Liver (tissue), 9 donors: ENCODE measurements around the gene USP37. TPM values are rescaled to one million over a fixed set of nuclear protein-coding genes. Genes with fewer than 3 reads are reported as not detected.

Source experiments
- DNase-seq: peaks from one replicate; pipeline ENCODE4 v3.0.0-alpha.2; 2017; ENCODE audit warnings: low spot score
- H3K27ac ChIP-seq, 2 donors: one replicate each; pipeline ENCODE4 v1.7.0; 2013; ENCODE audit warnings: inconsistent platforms in 2 of 2, low read length in 2 of 2, control low read depth in 1 of 2, low read depth in 1 of 2, mild to moderate bottlenecking in 1 of 2
- H3K27me3 ChIP-seq, 4 donors: one replicate each; pipeline versions ENCODE4 v1.6.1 to v1.7.0; 2013; ENCODE audit warnings: low read length in 3 of 4, inconsistent platforms in 1 of 4, mild to moderate bottlenecking in 1 of 4, moderate library complexity in 1 of 4; ENCODE audit not compliant: control insufficient read depth in 4 of 4, insufficient read depth in 4 of 4
- H3K36me3 ChIP-seq, 4 donors: one replicate each; pipeline versions ENCODE4 v1.6.1 to v1.7.0; 2013; ENCODE audit warnings: low read length in 3 of 4, mild to moderate bottlenecking in 3 of 4, low read depth in 1 of 4, moderate library complexity in 1 of 4; ENCODE audit not compliant: control insufficient read depth in 4 of 4, insufficient read depth in 3 of 4
- H3K4me1 ChIP-seq, 4 donors: one replicate each; pipeline versions ENCODE4 v1.6.1 to v1.7.0; 2013; ENCODE audit warnings: low read length in 3 of 4, mild to moderate bottlenecking in 3 of 4, moderate library complexity in 1 of 4; ENCODE audit not compliant: control insufficient read depth in 4 of 4, insufficient read depth in 4 of 4
- H3K4me3 ChIP-seq, 3 donors: one replicate each; pipeline versions ENCODE4 v1.6.1 to v1.7.0; 2013; ENCODE audit warnings: low read length in 3 of 3, control low read depth in 1 of 3, low read depth in 1 of 3, mild to moderate bottlenecking in 1 of 3
- H3K9ac ChIP-seq, 2 donors: one replicate each; pipeline ENCODE4 v1.7.0; 2013; ENCODE audit warnings: low read length in 2 of 2, mild to moderate bottlenecking in 2 of 2, moderate library complexity in 2 of 2, control low read depth in 1 of 2, low read depth in 1 of 2
- H3K9me3 ChIP-seq, 4 donors: one replicate each; pipeline versions ENCODE4 v1.6.1 to v1.7.0; 2013; ENCODE audit warnings: low read length in 3 of 4; ENCODE audit not compliant: control insufficient read depth in 4 of 4
- EGR1 ChIP-seq, 2 donors: IDR thresholded peaks; 2 replicates each; pipeline ENCODE4 v1.6.1; 2016 to 2018; ENCODE audit warnings: antibody characterized with exemption in 2 of 2, low read depth in 2 of 2
- FOXA1 ChIP-seq: IDR thresholded peaks from 2 replicates; pipeline ENCODE4 v1.6.1; 2016; ENCODE audit warnings: antibody characterized with exemption
- FOXA2 ChIP-seq: IDR thresholded peaks from 2 replicates; pipeline ENCODE4 v1.6.1; 2016; ENCODE audit warnings: antibody characterized with exemption
- HNF4G ChIP-seq: IDR thresholded peaks from 2 replicates; pipeline ENCODE4 v1.6.1; 2016; ENCODE audit warnings: antibody characterized with exemption
- JUND ChIP-seq, 2 donors: IDR thresholded peaks; 2 replicates each; pipeline ENCODE4 v1.6.1; 2016; ENCODE audit warnings: antibody characterized with exemption in 2 of 2
- NR2F2 ChIP-seq: IDR thresholded peaks from 2 replicates; pipeline ENCODE4 v1.6.1; 2016; ENCODE audit warnings: antibody characterized with exemption
- RAD21 ChIP-seq, 2 donors: IDR thresholded peaks; 2 replicates each; pipeline ENCODE4 v1.6.1; 2016; ENCODE audit warnings: antibody characterized with exemption in 2 of 2, mild to moderate bottlenecking in 2 of 2
- RXRA ChIP-seq, 2 donors: IDR thresholded peaks; 2 replicates each; pipeline ENCODE4 v1.6.1; 2017 to 2018; ENCODE audit warnings: antibody characterized with exemption in 2 of 2, mild to moderate bottlenecking in 1 of 2
- SP1 ChIP-seq: IDR thresholded peaks from 2 replicates; pipeline ENCODE4 v1.6.1; 2018; ENCODE audit warnings: antibody characterized with exemption, mild to moderate bottlenecking
- TAF1 ChIP-seq: conservative IDR thresholded peaks from 2 replicates; pipeline ENCODE4 v1.6.1; 2016; ENCODE audit warnings: antibody characterized with exemption, mild to moderate bottlenecking
- YY1 ChIP-seq: IDR thresholded peaks from 2 replicates; pipeline ENCODE4 v1.6.1; 2016; ENCODE audit warnings: antibody characterized with exemption, mild to moderate bottlenecking
- WGBS: extraction: QIAGEN DNeasy Blood & Tissue Kit; methylation state at CpG from one replicate; pipeline ENCODE4 v1.1.7; 2013; 5-methylcytosine and 5-hydroxymethylcytosine counted together
- polyA plus RNA-seq, 2 donors: library from polyadenylated mRNA; stranded (reverse) in 1 of 2; unstranded in 1 of 2; fragments of 200-250 nt in 1 of 2; fragments of >200 nt in 1 of 2; fragmentation: Nextera tagmentation in 1 of 2; extraction: Ambion mirVana in 1 of 2; gene quantifications; one replicate each; pipeline versions ENCODE4 v1.2.1 to v1.2.3, GENCODE V29; 2013 to 2015
- total RNA-seq, 2 donors: library from RNA; depleted of rRNA; stranded (reverse); fragments of >200 nt; gene quantifications; one replicate each; pipeline ENCODE4 v1.2.3, GENCODE V29; 2014
- TF ChIP-seq, protein P1 (sequence below): IDR thresholded peaks from 2 replicates; pipeline ENCODE4 v1.6.1; 2016; ENCODE audit warnings: antibody characterized with exemption, mild to moderate bottlenecking
- TF ChIP-seq, protein P2 (sequence below): IDR thresholded peaks from 2 replicates; pipeline ENCODE4 v1.6.1; 2016; ENCODE audit warnings: antibody characterized with exemption
- TF ChIP-seq, protein P3 (sequence below): fragments of 150-350 bp; IDR thresholded peaks from 2 replicates; pipeline ENCODE4 v1.5.1; 2017; ENCODE audit warnings: improper control_type of control experiment, low read depth, low read length; ENCODE audit not compliant: missing input control
- donor health status: healthy.
- donor health status: healthy.
- donor health status: healthy.
- donor health status: healthy.
- donor health status: healthy.

The USP37 gene
- total and polyA plus RNA-seq, 4 donors, result 1.4 to 10.9 (median 4.7) TPM

DNA sequence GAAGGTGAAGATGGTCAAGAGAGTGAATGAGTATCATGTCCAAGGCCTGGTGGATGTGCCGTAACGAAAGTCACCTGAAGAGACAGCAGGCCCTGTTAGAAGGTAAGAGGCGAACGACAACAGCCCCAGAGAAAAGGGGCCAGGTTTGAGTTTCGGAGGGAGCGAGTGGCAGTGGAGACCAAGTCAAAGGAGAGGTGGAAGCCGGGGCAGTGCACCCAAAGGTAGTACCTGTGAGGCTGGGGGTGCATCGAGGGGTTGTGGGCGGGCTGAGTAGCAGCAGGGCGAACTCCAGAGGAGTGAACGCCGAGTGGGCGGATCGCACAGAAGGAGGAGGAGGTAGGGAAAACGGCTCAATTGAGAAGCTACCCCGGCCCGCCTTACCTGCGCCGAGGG is 358 bp downstream of the USP37 start (continued):
- TF ChIP-seq, protein P1, sequence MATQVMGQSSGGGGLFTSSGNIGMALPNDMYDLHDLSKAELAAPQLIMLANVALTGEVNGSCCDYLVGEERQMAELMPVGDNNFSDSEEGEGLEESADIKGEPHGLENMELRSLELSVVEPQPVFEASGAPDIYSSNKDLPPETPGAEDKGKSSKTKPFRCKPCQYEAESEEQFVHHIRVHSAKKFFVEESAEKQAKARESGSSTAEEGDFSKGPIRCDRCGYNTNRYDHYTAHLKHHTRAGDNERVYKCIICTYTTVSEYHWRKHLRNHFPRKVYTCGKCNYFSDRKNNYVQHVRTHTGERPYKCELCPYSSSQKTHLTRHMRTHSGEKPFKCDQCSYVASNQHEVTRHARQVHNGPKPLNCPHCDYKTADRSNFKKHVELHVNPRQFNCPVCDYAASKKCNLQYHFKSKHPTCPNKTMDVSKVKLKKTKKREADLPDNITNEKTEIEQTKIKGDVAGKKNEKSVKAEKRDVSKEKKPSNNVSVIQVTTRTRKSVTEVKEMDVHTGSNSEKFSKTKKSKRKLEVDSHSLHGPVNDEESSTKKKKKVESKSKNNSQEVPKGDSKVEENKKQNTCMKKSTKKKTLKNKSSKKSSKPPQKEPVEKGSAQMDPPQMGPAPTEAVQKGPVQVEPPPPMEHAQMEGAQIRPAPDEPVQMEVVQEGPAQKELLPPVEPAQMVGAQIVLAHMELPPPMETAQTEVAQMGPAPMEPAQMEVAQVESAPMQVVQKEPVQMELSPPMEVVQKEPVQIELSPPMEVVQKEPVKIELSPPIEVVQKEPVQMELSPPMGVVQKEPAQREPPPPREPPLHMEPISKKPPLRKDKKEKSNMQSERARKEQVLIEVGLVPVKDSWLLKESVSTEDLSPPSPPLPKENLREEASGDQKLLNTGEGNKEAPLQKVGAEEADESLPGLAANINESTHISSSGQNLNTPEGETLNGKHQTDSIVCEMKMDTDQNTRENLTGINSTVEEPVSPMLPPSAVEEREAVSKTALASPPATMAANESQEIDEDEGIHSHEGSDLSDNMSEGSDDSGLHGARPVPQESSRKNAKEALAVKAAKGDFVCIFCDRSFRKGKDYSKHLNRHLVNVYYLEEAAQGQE, result no peak
- TF ChIP-seq JUND (IDR thresholded peaks at IDR 0.05) (no peak), FOXA1 (no peak)
- TF ChIP-seq, protein P2, sequence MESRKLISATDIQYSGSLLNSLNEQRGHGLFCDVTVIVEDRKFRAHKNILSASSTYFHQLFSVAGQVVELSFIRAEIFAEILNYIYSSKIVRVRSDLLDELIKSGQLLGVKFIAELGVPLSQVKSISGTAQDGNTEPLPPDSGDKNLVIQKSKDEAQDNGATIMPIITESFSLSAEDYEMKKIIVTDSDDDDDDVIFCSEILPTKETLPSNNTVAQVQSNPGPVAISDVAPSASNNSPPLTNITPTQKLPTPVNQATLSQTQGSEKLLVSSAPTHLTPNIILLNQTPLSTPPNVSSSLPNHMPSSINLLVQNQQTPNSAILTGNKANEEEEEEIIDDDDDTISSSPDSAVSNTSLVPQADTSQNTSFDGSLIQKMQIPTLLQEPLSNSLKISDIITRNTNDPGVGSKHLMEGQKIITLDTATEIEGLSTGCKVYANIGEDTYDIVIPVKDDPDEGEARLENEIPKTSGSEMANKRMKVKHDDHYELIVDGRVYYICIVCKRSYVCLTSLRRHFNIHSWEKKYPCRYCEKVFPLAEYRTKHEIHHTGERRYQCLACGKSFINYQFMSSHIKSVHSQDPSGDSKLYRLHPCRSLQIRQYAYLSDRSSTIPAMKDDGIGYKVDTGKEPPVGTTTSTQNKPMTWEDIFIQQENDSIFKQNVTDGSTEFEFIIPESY, result no peak

DNA sequence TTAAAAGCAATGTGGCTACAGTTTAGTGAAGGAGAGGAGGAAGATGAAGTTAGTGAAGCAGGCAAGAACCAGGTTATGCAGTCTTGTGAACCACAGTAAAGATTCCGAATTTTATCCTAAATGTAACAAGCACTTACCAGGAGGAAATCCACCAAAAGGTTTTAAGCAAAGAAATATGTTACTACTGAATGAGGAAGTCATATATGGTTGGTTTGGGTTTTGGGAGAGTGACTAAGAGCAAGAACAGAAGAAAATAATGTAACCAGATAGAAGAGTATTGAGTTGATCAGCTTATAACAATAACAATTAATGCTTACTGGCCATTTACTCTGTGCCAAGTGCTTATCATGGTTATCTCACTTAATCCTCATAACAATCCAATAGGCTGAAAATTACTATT is 1.9 kb downstream of the USP37 start:
- H3K9ac ChIP-seq, result no peak overlapping the region
- no peak overlapping the region for H3K27ac ChIP-seq
- H3K36me3 ChIP-seq, result peaks cover 0 to 7% (median 5%) of the 10 kb centered on the region in 4 donors
- no peak overlapping the region for H3K4me3 ChIP-seq
- no peaks in the 10 kb centered on the region for H3K9me3 ChIP-seq
- DNase-seq, result no peak
- TF ChIP-seq TAF1, result no peak
- no peak for TF ChIP-seq RAD21 (IDR thresholded peaks at IDR 0.05)
- TF ChIP-seq HNF4G, result no peak
- TF ChIP-seq, protein P3, sequence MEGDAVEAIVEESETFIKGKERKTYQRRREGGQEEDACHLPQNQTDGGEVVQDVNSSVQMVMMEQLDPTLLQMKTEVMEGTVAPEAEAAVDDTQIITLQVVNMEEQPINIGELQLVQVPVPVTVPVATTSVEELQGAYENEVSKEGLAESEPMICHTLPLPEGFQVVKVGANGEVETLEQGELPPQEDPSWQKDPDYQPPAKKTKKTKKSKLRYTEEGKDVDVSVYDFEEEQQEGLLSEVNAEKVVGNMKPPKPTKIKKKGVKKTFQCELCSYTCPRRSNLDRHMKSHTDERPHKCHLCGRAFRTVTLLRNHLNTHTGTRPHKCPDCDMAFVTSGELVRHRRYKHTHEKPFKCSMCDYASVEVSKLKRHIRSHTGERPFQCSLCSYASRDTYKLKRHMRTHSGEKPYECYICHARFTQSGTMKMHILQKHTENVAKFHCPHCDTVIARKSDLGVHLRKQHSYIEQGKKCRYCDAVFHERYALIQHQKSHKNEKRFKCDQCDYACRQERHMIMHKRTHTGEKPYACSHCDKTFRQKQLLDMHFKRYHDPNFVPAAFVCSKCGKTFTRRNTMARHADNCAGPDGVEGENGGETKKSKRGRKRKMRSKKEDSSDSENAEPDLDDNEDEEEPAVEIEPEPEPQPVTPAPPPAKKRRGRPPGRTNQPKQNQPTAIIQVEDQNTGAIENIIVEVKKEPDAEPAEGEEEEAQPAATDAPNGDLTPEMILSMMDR, result no peak
- no peak for TF ChIP-seq NR2F2
- TF ChIP-seq SP1, result no peak
- TF ChIP-seq EGR1 (IDR thresholded peaks at IDR 0.05; ENCODE audit: low read depth in 2 of 2), result no peak
- TF ChIP-seq FOXA2, result no peak
- TF ChIP-seq FOXA1, result no peak
- TF ChIP-seq, protein P1, result no peak
- no peak for TF ChIP-seq RXRA (IDR thresholded peaks at IDR 0.05)
- no peak for TF ChIP-seq YY1
- 93% methylated on average over 1 of the region's 1 CpG for WGBS
- H3K4me1 ChIP-seq, result peaks cover 5 to 33% (median 27%) of the 10 kb centered on the region in 4 donors
- no peaks in the 10 kb centered on the region for H3K27me3 ChIP-seq
